ENCODE results near the gene MID2.

MID2 gene

DNA sequence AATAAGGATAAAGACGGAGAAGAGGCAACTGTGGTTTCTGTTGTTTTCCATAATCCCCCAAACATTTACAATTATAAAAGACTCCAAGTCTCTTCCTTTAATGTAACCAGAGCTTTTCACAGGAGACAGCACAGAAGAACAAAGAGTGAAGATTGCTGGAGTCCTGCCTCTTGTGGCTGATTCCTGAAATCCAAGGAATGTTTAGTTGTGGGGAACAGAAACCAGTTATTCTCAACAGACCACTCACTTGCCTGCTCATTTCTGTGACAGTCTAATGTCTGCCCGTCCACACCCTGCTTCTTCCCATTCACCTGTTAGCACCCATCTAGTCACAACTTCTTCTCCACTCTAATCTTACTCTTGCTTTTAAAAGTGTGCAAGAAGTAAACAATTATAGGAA, 144.4 kb downstream of the MID2 start:
- no peak for FAIRE-seq

GRCh38 chrX:107971636-107972035, 146.0 kb downstream of the MID2 start:
- FAIRE-seq: no peak
